A673 (cell line): ENCODE measurements around the gene SCUBE2. TPM values are rescaled to one million over a fixed set of nuclear protein-coding genes. Genes with fewer than 3 reads are reported as not detected.

Experiments
- BruUV-seq: library from RNA; stranded (reverse); fragments of 400-500 nt; replicated peaks from 2 replicates; lab custom pipeline; 2021; lab: Mats Ljungman, UMichigan
- CTCF ChIA-PET: fragments of 300-600 bp; sonication (Branson Sonifier 250); formaldehyde crosslinking; loops from one replicate; lab custom pipeline; 2022; ENCODE audit warnings: antibody characterized with exemption; lab: Charles Lee
- POLR2A ChIA-PET: fragments of 300-600 bp; sonication (Branson Sonifier 250); formaldehyde crosslinking; loops from one replicate; lab custom pipeline; 2022; ENCODE audit warnings: antibody characterized with exemption; ENCODE audit not compliant: low non-redundant PET; lab: Charles Lee
- DNase-seq: peaks from one replicate; pipeline ENCODE4 v3.0.0-alpha.2; 2015; ENCODE audit warnings: low spot score
- H3K27ac ChIP-seq: fragments of 200-600 bp; sonication (generic); 2 replicates; pipeline ENCODE4 v1.5.1; 2016; ENCODE audit warnings: mixed run types, low read depth, mild to moderate bottlenecking, mixed read lengths, antibody characterized with exemption, low read length; ENCODE audit not compliant: poor library complexity, severe bottlenecking
- H3K27me3 ChIP-seq: fragments of 200-600 bp; sonication (generic); replicated peaks from 2 replicates; pipeline ENCODE4 v1.6.1; 2017; ENCODE audit warnings: mixed run types, low read depth, mild to moderate bottlenecking, mixed read lengths, antibody characterized with exemption, low read length; ENCODE audit not compliant: insufficient read depth, poor library complexity
- H3K36me3 ChIP-seq: fragments of 200-600 bp; sonication (generic); 2 replicates; pipeline ENCODE4 v1.6.1; 2016; ENCODE audit warnings: mixed run types, mild to moderate bottlenecking, mixed read lengths, antibody characterized with exemption, low read length; ENCODE audit not compliant: insufficient read depth, poor library complexity, severe bottlenecking
- H3K4me1 ChIP-seq: fragments of 200-600 bp; sonication (generic); 2 replicates; pipeline ENCODE4 v1.6.1; 2017; ENCODE audit warnings: mixed run types, mild to moderate bottlenecking, mixed read lengths, antibody characterized with exemption, low read length; ENCODE audit not compliant: insufficient read depth, poor library complexity, severe bottlenecking
- H3K4me3 ChIP-seq: fragments of 200-600 bp; sonication (generic); 2 replicates; pipeline ENCODE4 v1.5.1; 2016; ENCODE audit warnings: low read depth, mixed run types, mild to moderate bottlenecking, mixed read lengths, low read length; ENCODE audit not compliant: poor library complexity, severe bottlenecking
- H3K9me3 ChIP-seq: fragments of 200-600 bp; sonication (generic); 2 replicates; pipeline ENCODE4 v1.6.1; 2016; ENCODE audit warnings: mixed run types, low read depth, mild to moderate bottlenecking, mixed read lengths, antibody characterized with exemption, low read length; ENCODE audit not compliant: poor library complexity, severe bottlenecking
- EZH2 ChIP-seq: fragments of 200-600 bp; sonication (generic); IDR thresholded peaks from 2 replicates; pipeline ENCODE4 v1.6.1; 2017; ENCODE audit warnings: borderline replicate concordance, low read depth, mild to moderate bottlenecking, mixed read lengths, antibody characterized with exemption, low read length; ENCODE audit not compliant: poor library complexity, severe bottlenecking
- intact Hi-C: fragments of 100-400 bp; cut with micrococcal nuclease; formaldehyde crosslinking; loops from one replicate; pipeline ENCODE4 v1.10.0; 2022; ENCODE audit not compliant: unreplicated experiment
- total RNA-seq: library from RNA; stranded (reverse); gene quantifications from 2 replicates; pipeline ENCODE4 v1.2.3, GENCODE V29; 2021
- TF ChIP-seq, protein P1 (sequence below): fragments of 300-800, 200-600 bp; sonication (generic); conservative IDR thresholded peaks from 2 replicates; pipeline ENCODE4 v1.5.1; 2017; ENCODE audit warnings: low read depth, mild to moderate bottlenecking, antibody characterized with exemption, low read length, moderate library complexity, mixed read lengths

Gene SCUBE2
- total RNA-seq, 1 experiment from 2014 or later, result 1.4 TPM

DNA sequence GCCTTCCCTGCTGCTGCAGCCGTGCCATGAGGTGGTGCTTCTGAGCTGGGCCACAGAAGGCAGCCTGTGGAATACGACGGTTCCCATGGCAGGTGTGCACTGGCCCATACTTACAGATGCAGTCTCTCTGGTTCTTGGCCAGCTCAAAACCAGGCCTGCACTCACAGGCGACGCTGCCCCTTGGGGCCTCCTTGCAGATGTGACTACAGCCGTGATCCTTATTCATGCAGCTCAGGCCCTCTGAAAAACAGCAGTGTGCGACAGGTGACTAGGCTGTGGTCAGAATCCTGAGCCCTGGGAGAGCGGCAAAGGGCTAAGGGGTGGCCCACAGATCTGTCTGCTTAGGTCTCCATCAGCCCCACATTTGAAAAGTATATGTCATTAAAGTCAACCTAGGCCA lies 22.1 kb downstream of the SCUBE2 start:
- H3K4me1 ChIP-seq, result no peaks in the 10 kb centered on the region
- CTCF ChIA-PET, result no interaction called here
- no peak overlapping the region for H3K27ac ChIP-seq
- H3K36me3 ChIP-seq, result no peaks in the 10 kb centered on the region
- no peaks in the 10 kb centered on the region for H3K9me3 ChIP-seq
- BruUV-seq, result no TSS peak
- H3K4me3 ChIP-seq, result no peak overlapping the region
- intact Hi-C loops, result no loop called here
- POLR2A ChIA-PET, result no interaction called here
- TF ChIP-seq, protein P1, sequence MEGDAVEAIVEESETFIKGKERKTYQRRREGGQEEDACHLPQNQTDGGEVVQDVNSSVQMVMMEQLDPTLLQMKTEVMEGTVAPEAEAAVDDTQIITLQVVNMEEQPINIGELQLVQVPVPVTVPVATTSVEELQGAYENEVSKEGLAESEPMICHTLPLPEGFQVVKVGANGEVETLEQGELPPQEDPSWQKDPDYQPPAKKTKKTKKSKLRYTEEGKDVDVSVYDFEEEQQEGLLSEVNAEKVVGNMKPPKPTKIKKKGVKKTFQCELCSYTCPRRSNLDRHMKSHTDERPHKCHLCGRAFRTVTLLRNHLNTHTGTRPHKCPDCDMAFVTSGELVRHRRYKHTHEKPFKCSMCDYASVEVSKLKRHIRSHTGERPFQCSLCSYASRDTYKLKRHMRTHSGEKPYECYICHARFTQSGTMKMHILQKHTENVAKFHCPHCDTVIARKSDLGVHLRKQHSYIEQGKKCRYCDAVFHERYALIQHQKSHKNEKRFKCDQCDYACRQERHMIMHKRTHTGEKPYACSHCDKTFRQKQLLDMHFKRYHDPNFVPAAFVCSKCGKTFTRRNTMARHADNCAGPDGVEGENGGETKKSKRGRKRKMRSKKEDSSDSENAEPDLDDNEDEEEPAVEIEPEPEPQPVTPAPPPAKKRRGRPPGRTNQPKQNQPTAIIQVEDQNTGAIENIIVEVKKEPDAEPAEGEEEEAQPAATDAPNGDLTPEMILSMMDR, result no peak
- no peak for TF ChIP-seq EZH2
- no peaks in the 10 kb centered on the region for H3K27me3 ChIP-seq
- no peak for DNase-seq

DNA sequence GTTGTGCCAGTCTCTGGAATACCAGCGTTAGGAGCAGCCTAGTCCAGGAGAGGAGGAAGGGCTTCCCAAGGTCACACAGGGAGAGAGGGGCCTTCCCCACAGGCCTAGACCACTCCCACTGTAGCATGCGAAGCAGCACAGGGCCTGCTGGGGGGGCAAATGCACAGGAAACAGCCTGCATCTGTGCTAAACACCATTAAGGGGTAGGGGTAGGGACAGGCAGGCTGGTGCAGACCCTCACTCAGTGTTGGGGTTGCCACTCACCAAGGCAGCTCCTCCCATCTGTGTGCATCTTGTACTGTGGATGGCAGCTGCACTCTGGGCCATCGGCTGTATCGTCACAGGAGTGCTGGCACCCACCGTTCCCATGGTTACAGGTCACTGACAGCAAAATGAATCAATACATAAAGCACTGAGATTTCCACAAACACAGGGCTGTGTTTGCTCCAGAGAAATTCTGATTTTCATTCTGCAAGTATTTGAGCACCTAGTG lies 24.9 kb downstream of the SCUBE2 start:
- Histone ChIP-seq H3K9me3 (no peaks in the 10 kb centered on the region), H3K4me1 (no peaks in the 10 kb centered on the region), H3K27me3 (peaks cover 3% of the 10 kb centered on the region), H3K36me3 (no peaks in the 10 kb centered on the region), H3K27ac (no peak overlapping the region), H3K4me3 (no peak overlapping the region)
- CTCF ChIA-PET, result no interaction called here
- POLR2A ChIA-PET, result no interaction called here
- DNase-seq, result no peak
- intact Hi-C loops, result no loop called here
- BruUV-seq, result no TSS peak
- no peak for TF ChIP-seq EZH2
- TF ChIP-seq, protein P1, result no peak

DNA sequence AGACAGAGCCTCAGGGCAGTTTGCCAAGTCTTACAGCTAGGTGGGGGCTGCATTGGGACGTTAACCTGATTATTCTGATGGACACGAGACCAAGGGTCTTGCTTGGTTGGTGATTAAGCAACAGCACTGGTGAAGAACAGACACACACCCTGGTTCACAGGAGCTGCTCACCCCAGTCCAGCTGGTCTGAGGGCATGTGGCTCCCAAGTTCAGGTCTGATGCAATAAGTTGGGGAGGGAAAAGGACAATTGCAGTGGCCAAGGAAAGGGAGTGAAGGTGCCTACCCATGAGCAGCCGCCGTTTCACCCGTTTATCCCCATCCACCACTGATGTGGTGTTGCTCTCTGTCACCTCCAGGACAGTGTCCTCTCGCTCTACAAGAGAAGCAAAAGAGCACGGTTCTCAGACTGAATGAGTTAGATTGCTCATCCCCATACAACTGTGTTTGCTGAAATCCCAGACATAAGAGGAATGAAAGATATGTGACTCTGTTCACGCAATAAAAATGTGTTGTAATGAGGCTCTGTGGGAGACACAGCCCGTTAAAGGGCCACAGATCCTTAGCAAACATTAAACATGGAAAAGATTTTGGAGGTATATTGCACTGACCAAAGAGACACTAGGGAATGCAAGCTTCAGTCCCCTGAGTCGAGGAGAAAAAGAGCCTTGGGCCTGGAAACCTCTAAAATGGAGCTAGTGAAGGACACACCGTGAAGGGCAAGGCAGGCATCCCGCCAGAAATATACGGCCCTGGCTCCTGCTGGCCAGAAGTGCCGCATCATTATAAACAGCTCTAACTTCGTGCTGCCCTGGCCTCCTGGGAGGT lies 25.6 kb downstream of the SCUBE2 start:
- TF ChIP-seq, protein P1, result no peak
- TF ChIP-seq EZH2, result no peak
- Histone ChIP-seq H3K9me3 (no peaks in the 10 kb centered on the region), H3K27ac (no peak overlapping the region), H3K4me3 (no peak overlapping the region), H3K4me1 (no peaks in the 10 kb centered on the region), H3K27me3 (peaks cover 3% of the 10 kb centered on the region), H3K36me3 (no peaks in the 10 kb centered on the region)
- ChIA-PET CTCF (no interaction called here), POLR2A (no interaction called here)
- no peak for DNase-seq
- BruUV-seq, result no TSS peak
- intact Hi-C loops, result no loop called here
